ENCODE measurements around the gene CHI3L1.
"Not testable (repeated sequence)": the region's sequence is repeated elsewhere in the genome, so short reads cannot be mapped to it uniquely, and the experiment has no call there.

The CHI3L1 gene

DNA sequence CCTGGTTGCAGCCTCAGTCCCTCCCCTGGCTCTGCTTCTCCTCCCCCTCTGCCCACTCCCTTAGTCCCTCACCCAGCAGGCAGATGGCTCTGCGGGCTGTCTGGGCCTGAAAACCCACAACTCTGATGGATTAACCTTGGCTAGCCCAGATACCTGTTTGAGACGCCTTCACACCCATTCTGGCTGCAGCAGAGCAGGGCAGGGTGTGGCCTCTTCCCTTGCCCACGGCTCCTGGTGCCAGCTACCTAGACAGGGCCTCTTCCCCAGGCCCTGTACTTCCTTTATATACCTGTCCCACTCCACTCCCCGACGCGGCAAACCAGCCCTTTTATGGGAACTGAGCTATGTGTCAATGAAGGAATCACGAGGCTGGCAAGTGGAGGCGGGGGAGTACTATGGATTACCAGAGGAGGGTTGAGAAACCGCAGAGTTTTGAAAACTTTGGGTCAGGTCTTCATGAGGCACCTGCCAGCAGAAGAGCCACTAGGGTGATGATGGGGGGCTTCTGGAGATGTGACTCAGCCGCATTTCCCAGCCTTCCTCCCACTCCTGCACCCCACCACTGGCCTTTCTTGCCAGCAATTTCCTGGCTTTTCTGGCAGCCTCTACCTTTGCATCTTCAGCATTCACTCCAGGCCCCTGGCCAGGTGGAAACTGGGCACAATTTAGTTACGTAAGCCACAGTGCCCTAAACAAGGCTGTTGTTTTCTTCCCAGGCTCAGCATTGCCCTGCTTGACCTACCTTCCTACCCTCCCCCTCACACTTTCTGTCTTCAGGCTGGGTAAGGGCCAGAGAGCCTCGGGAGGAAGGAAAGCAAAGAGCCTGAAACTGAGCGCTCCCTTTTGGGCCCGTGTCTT, at the start of gene CHI3L1:
Gene CHI3L1 (minus strand): TSS at position 259 of the 858 bp plus-strand sequence. CDS start 81 bp downstream, at position 178.
- no peak for DNase-seq (ENCODE audit: low spot score)

DNA sequence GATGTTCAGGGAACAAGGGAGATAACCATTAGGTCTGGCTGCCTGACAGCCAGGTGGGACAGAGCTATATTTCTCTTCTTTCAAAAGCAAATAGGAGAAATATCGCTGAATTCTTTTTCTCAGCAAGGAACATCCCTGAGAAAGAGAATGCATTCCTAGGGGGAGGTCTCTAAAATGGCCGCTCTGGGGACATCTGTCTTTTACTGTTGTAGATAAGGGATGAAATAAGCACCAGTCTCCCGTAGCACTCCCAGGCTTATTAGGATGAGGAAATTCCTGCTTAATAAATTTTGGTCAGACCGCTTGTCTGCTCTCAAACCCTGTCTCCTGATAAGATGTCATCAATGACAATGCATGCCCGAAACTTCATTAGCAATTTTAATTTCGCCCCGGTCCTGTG, 48.4 kb upstream of the CHI3L1 start:
- DNase-seq (ENCODE audit: low spot score), result not testable (repeated sequence)

DNA sequence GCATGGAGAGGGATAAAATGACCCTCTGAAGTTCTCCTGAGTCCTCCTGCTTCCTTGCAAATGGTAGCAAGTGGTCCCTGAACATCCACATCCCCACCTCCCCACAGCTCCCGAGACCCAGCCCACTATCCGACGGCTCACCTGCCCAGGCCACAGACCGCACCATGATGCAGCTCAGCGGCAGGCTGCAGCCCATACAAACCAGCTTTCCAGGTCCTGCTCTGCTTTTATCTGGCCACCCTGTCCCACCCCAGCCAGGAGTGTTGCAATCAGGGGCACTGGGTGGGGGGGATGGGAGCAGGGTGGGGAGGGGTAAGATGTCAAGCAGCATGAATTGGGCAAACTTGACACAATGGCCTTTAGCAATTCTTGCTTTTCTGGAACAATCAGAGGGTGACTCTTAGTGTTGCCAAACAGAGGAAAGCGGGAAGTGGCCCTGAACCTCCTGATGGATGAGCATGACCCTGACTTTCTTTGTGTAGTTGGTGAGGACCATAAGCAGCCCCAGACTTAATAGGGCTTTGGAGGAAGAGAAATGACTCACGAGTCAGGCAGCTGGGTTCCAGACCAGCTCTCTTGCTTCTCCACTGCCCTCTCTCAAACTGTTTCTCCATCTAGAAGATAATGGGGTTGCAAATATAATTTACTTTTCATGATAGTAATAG, 43.1 kb upstream of the CHI3L1 start, which contains the start of gene CHIT1:
Gene CHIT1 (minus strand): TSS at position 203 of the 665 bp plus-strand sequence. CDS start 37 bp downstream, at position 166.
- DNase-seq (ENCODE audit: low spot score), result no peak

DNA sequence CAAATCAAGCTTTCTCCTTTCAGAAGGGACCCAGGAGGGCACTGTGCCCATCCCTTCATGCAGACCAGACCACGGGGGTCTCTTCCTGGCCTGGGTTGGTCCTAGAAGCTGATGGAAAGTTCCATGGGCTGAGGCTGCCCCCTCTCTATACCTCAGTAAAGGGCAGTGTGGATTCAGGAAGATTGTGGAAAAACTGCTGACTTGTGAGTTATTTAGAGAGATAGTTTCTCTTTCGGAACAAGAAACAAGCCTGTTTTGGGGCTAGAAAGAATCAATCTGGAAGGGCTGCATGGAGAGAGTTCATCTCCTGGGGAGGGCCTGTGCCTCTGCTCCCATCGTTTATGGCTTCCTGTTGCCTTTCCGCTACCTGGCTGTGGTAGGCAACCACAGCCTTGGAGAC, 42.2 kb upstream of the CHI3L1 start:
- DNase-seq (ENCODE audit: low spot score), result no peak

GRCh38 chr1:203227371-203228083, 41.0 kb upstream of the CHI3L1 start:
- DNase-seq (ENCODE audit: low spot score), result no peak

DNA sequence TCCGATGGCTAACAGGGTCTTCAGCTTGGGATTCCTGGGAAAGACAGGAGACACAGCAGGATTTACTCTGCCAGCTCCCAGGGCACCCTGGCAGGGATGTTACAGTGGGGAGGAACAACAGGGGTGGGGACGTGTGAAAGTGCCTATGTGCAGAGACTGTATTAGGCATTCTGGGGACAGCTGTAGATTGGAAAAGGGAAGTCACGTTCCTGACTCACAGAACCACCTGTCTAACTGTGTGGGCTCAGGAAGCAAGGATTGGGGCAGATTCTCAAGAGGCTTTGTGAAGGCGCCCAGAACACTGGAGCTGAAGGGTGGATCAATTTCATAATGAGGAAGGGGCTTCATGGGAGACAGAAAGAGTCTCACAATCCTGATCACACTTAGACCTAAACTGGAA, 38.6 kb upstream of the CHI3L1 start:
- DNase-seq (ENCODE audit: low spot score), result no peak

DNA sequence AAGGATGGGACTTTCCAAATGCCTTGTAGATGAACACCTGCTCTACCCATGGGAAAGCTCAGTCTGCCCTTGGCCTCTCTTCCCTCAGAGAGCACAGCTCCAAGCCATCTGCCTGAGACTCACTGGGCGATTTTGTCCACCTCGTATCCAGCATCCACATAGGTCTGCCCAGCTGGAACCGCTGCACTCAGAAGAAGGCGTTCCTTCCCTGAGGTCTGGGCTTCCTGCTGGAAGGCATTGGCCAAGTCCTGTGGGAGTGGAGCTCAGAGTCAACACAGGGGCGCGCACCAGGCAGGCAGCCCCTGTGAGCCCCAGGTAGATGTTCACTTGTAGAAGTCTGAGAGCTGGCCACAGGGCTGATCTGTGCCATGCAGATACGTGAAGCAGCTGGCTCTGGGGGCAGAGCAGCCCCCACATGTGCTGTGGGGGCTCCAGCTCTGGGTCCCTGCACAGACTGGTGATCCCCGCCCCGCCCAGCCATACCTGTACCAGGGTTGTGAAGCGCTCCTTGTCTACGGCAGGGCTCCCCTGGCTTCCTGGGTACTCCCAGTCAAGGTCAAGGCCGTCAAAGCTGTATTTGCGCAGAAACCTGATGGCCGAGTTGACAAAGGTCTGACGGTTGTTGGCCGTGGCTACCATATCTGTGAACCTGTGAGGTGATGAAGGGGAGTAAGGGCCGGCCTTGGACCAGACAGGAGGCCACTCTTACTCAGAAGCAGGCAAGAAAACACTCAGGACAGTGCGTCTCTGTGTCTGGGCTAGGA, 36.7 kb upstream of the CHI3L1 start:
- no peak for DNase-seq (ENCODE audit: low spot score)

- no peak for DNase-seq (ENCODE audit: low spot score)
These were observed 33.4 kb upstream of the CHI3L1 start for GRCh38 chr1:203219934-203220333.

- no peak for DNase-seq (ENCODE audit: low spot score)
These were observed 32.7 kb upstream of the CHI3L1 start for GRCh38 chr1:203219171-203219570.

GRCh38 chr1:203217668-203218067, 31.2 kb upstream of the CHI3L1 start:
- DNase-seq (ENCODE audit: low spot score), result no peak

DNA sequence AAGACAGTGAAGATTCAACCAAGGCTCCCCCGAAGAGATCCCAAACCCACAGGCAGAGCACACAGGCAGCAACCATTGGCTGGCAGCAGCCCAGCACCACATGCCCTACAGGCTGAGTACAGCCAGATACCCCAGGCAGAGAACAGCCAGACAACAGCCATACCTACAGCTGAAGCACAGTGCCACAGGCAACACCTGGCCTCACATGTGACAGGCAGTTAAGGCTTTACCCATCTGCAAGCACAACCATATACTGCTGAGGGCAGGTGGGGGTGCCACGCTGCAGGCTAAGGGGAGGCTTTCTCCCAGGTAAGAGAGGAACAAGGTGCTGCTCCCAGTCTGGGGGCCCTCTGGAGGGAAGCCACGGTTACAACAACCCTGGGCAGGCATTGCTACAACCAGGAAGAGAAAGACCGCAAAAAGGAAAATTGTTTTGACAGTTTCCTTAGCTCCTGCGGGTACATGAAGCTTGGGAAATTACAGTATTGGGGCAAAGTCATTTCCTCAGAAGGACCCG, 30.7 kb upstream of the CHI3L1 start:
- DNase-seq (ENCODE audit: low spot score), result no peak

DNA sequence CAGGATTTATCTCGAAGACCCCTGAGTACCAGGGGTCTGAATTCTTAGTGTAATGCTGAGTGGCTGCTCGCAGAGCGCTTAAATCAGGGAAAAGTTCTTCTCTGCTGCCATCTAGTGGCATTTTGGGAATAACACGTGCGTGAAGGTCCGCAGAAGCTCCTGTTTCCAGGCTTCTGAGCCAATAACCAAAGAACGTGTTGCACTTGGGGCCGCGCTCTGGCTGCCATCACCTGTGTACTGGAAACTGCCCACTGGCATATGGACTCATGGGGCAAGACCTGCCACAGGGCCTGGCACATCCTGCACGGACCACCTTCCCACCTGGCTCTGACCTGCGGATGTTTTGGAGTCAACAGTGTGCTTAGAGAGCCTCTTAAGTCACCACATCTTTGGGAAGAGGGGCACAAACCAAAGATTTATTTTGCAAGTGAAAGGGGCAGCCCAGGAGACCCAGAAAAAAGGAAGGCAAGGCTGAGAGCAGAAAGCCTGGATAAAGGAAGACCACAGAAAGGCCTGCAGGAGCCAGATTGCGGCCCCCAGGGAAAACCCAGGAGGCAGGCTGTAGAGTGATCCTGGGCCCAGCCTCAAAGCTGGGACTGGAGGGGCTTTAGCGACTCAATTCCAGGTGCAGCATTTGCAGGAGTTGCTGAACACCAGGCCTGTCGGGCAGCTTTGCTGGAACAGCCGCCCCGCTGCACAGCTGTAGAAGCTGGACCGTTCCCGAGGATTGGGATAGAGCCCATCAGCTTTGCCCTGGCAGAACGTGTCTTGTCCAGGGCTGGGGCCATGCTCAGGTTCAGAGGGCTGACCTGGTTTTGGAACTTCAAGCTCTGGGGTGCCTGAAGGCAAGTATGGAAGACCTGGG, 30.0 kb upstream of the CHI3L1 start:
- DNase-seq (ENCODE audit: low spot score), result peak; percentile 75

GRCh38 chr1:203215573-203215972, 29.1 kb upstream of the CHI3L1 start:
- no peak for DNase-seq (ENCODE audit: low spot score)

- DNase-seq (ENCODE audit: low spot score), result no peak
These were observed 28.4 kb upstream of the CHI3L1 start for GRCh38 chr1:203214871-203215270.

- DNase-seq (ENCODE audit: low spot score), result no peak
These were observed 26.6 kb upstream of the CHI3L1 start for GRCh38 chr1:203213126-203213525.

DNA sequence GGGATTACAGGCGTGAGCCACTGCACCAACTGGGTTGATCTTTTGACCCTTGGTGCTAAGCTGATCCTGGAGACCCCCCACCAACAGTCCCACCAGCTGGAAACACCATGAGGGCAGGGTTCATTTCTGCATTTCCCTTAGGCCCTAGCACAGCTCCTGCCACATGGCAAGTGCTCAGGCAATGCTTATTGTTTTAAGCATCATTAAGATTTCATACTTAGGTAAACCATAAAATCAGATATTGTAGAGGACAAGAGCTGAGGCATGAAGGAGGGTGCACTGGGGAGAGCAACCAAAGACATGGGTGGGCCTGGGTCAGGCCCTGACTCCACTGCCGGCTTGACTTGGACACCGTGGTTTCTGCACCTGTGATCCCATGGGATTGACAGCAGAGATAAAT, 25.3 kb upstream of the CHI3L1 start:
- no peak for DNase-seq (ENCODE audit: low spot score)

DNA sequence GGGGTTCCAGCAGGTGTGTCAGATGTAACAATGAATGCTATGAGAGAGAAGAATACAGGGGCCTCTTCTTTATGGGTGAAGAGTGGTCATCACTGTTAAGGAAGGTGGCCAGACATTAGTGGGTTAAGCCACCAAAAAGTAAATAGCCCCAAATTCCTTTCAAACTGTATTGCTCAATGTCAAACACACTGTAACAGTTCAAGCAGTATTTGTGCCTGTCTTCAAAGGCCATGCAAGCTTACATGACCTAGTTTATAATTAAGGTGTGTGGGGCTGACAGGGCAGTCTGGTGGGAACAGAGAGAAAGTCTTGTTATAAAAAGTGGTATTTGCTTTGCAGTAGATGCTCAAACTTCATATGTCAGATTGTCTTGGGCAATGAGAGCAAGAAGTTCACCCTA, 24.5 kb upstream of the CHI3L1 start:
- DNase-seq (ENCODE audit: low spot score), result no peak

DNA sequence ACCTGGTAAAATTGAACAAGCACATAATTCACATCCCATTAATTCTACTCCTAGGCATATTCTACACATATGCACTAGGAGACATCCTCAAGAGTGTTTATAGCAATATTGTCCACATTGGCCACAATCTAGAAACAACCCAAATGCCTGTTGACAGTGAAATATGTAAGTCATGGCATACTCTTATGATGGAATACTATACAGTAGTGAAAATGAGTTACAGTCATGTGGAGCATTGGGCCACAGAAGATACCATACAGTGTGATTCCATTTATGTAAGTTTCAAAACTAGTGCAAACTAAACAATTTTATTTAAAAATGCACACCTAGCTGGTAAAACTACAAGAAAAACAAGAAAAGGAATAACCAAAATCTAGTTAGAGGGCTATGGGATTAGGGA, 23.8 kb upstream of the CHI3L1 start:
- no peak for DNase-seq (ENCODE audit: low spot score)

GRCh38 chr1:203208181-203208580, 21.7 kb upstream of the CHI3L1 start:
- no peak for DNase-seq (ENCODE audit: low spot score)

DNA sequence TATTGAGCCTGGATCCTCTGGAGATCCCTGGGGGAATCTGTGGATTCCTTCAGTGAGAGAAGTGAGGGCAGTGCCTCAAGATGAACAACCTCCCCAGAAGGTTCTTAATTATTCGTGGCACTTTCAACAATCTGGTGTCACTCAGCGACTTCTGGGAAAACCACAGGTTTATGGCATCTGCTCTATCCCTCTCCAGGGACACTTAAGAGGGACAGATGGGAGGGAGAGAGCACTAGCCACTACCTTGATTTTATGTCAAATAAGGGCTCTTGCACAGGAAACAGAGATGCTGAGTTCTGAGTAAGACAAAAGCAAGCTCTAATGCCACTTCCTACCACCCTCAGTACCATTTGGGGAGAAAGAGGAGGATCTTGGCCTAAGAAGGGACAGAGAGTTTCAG, 21.2 kb upstream of the CHI3L1 start:
- DNase-seq (ENCODE audit: low spot score), result no peak
